Body of pancreas (tissue), 4 donors: ENCODE data around the gene UBE2J1.

Experiments
- CTCF ChIP-seq, 7 experiments: fragments of 450-650 bp in 4 of 7; fragments of 200-600 bp in 3 of 7; sonication (generic) in 3 of 7; IDR thresholded peaks; one replicate each; pipeline ENCODE4 v1.5.1; 2016 to 2019; ENCODE audit warnings: antibody characterized with exemption in 7 of 7
- POLR2A ChIP-seq, 3 donors: fragments of 450-650 bp; IDR thresholded peaks; one replicate each; pipeline ENCODE4 v1.6.1; 2016; ENCODE audit warnings: antibody characterized with exemption in 3 of 3, mild to moderate bottlenecking in 2 of 3

DNA sequence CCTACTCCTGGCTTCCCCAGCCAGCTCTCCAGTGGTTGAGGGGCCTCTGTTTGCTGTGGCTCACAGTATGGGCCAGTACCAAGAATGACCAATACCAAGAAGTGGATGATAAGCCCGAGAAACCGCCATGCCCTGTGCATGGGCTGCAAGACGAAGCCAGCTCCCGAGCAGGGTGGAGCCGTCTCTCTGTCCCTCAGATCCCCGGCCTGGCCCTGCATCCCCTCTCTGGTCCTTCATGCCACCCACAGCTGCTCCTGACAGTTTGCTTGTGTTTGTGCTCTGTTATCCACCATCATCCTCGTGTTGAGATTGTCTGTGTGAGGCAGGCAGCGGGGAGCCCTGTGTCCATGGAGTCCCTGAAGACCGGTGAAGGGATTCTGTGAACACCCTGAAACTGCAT is 73.6 kb downstream of the UBE2J1 start:
- no peak for TF ChIP-seq CTCF (IDR thresholded peaks at IDR 0.05)
- no peak for TF ChIP-seq POLR2A (IDR thresholded peaks at IDR 0.05)
